HPDE6-E6E7 (cell line): Measurements from ENCODE around the gene SLC9A7.

Experiments
- DNase-seq: peaks from one replicate; pipeline ENCODE4 v3.0.0; 2011; ENCODE audit warnings: missing footprints; ENCODE audit errors: extremely low spot score

Gene SLC9A7

GRCh38 chrX:46610070-46610658 is 148.8 kb downstream of the SLC9A7 start:
- DNase-seq = no peak

GRCh38 chrX:46607916-46608315 is 151.0 kb downstream of the SLC9A7 start:
- DNase-seq = no peak

- no peak for DNase-seq
Measured at GRCh38 chrX:46602468-46603102, 156.3 kb downstream of the SLC9A7 start.

- DNase-seq = no peak
Measured at GRCh38 chrX:46601283-46601682, 157.6 kb downstream of the SLC9A7 start.

GRCh38 chrX:46599051-46599560 is 159.8 kb downstream of the SLC9A7 start:
- DNase-seq = no peak

- no peak for DNase-seq
Measured at GRCh38 chrX:46597771-46598170, 161.1 kb downstream of the SLC9A7 start.

GRCh38 chrX:46597208-46597607 is 161.7 kb downstream of the SLC9A7 start:
- no peak for DNase-seq

GRCh38 chrX:46595084-46595483 is 163.8 kb downstream of the SLC9A7 start:
- DNase-seq = no peak

GRCh38 chrX:46589977-46590723 is 168.8 kb downstream of the SLC9A7 start:
- no peak for DNase-seq

- no peak for DNase-seq
Measured at GRCh38 chrX:46588263-46588662, 170.7 kb downstream of the SLC9A7 start.

GRCh38 chrX:46587753-46588171 is 171.2 kb downstream of the SLC9A7 start:
- DNase-seq = no peak

GRCh38 chrX:46587158-46587557 is 171.8 kb downstream of the SLC9A7 start:
- DNase-seq = no peak

- DNase-seq = no peak
Measured at GRCh38 chrX:46584736-46585135, 174.2 kb downstream of the SLC9A7 start.

- no peak for DNase-seq
Measured at GRCh38 chrX:46582966-46583365, 176.0 kb downstream of the SLC9A7 start.

- DNase-seq = no peak
Measured at GRCh38 chrX:46582325-46582724, 176.6 kb downstream of the SLC9A7 start.

- no peak for DNase-seq
Measured at GRCh38 chrX:46580613-46581012, 178.3 kb downstream of the SLC9A7 start.

GRCh38 chrX:46579250-46579649 is 179.7 kb downstream of the SLC9A7 start:
- DNase-seq = no peak

GRCh38 chrX:46577221-46578005 is 181.5 kb downstream of the SLC9A7 start:
- no peak for DNase-seq

GRCh38 chrX:46576458-46576857 is 182.5 kb downstream of the SLC9A7 start:
- DNase-seq = no peak

GRCh38 chrX:46575991-46576392 is 182.9 kb downstream of the SLC9A7 start:
- DNase-seq = no peak

- DNase-seq = no peak
Measured at GRCh38 chrX:46575586-46575985, 183.3 kb downstream of the SLC9A7 start.

GRCh38 chrX:46574774-46575381 is 184.0 kb downstream of the SLC9A7 start:
- DNase-seq = no peak
